A549 treated with AZD2906 at 1 μM for 4 hours (cell line): ENCODE data around the gene PSMB11. TPM values are rescaled to one million over a fixed set of nuclear protein-coding genes. Genes with fewer than 3 reads are reported as not detected.

Experiments
- total RNA-seq: library from RNA; stranded (reverse); fragments of 200-300 nt; extraction: Qiagen RNA extraction; gene quantifications from 5 replicates; pipeline ENCODE4 v1.2.3, GENCODE V29; 2022

Gene PSMB11, protein sequence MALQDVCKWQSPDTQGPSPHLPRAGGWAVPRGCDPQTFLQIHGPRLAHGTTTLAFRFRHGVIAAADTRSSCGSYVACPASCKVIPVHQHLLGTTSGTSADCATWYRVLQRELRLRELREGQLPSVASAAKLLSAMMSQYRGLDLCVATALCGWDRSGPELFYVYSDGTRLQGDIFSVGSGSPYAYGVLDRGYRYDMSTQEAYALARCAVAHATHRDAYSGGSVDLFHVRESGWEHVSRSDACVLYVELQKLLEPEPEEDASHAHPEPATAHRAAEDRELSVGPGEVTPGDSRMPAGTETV
- total RNA-seq = not detected in 5 replicates

GRCh38 chr14:23042162-23042965 lies at the start of gene PSMB11:
TSS of gene PSMB11 (plus strand) at chr14:23042212. CDS start at chr14:23042226, 14 bp downstream.

DNA sequence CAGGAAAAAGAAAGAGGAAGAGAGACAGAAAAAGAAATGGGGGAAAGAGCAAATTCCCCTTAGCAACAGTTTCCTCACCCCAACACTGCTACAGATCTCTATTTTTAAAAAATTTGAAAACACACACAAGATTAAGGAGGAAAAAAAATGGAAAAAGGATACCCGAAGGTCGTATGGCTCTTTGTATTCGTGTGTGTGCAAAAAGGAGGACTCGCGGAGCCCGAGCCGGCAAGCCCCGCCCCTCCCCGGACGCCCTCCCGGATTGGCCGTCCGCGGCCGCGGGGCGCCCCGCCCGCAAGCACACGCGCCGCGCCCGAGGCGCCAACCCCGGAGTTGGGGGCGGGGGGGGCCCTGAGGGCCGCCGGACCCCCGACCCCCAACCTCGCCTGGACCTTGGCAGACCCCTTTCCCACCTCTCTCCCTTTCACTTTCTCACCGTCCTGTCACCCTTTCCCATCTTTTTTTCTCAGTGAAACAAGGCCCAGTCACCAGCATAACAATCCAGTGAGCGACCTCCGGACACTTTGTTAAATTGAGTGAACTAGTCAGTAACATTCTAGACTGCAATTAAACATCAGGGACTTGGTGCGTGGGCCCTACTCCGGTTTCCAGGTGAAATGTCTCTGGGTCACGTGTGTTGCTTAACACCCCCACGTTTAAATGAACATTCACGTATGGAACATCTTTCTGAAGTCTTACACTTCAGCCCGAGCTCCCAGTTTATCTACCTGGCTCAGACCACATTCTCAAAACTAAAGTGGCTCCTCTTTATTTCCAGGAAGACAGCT lies 31.9 kb upstream of the PSMB11 start, which contains the start of gene C14orf93:
Gene C14orf93, minus strand, starts transcription at position 205 of the 788 bp plus-strand sequence. CDS start 11,120 bp downstream, outside the sequence.

DNA sequence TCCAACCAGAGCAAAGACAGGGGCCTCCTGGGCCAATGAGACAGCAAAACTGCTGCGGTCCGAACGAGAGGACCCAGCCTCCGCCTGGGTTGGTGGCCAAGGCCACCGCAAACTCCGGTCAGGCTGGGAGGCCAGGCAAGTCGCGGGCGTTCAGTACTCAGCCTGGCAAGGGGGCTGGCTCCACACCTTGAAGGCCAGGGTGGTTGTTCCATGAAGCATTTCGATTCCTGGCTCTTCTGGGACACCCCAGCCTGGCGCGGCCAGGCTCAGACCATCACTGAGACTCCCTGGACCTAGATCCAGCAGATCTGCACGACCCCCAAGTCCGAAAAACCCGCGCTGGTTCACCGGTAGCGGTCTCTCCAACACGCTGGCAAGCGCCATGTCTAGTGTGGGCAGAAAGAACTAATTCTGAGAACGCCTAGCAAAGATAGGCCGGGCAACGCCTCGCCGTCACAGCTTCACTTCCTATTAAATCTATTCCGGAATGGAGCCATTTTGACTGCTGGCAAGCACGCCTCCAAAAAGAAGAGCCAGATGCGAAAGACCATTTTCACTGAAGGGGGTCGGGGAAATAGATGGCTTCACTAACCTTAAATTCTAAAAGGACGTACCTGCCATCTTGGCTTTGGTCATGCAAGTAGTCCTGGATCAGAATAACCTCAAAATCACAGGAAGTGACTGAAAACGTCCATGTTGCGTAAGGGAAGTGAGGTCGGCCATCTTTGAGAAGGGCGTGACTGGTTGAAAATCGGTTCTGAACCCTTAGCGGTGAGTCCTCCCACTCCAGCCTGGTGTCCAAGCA lies 7.3 kb upstream of the PSMB11 start, which contains the start of gene PSMB5:
Gene PSMB5, minus strand, starts transcription at position 403 of the 805 bp plus-strand sequence. Its CDS starts 19 bp downstream, at position 384.

GRCh38 chr14:23056956-23057756 lies 15.1 kb downstream of the PSMB11 start, which contains the start of gene CDH24:
TSS of gene CDH24 (minus strand) at chr14:23057520. CDS start at chr14:23055733, 1,787 bp downstream.

Other genes with a start within 250 kb of the PSMB11 start
- 18.9 to 31.0 TPM (median 23.9 TPM) in 5 replicates for gene SLC7A7, start 226.8 kb upstream of the PSMB11 start, total RNA-seq
- gene MRPL52, start 212.3 kb upstream of the PSMB11 start, total RNA-seq = 128 to 227 TPM (median 194 TPM) in 5 replicates
- gene MMP14, start 205.6 kb upstream of the PSMB11 start, total RNA-seq = 0.44 to 0.74 TPM (median 0.55 TPM) in 5 replicates
- gene LRP10, start 170.5 kb upstream of the PSMB11 start, total RNA-seq = 70.7 to 81.5 TPM (median 77.8 TPM) in 5 replicates
- 0.28 to 0.38 TPM (median 0.33 TPM) in 5 replicates for gene REM2, start 159.0 kb upstream of the PSMB11 start, total RNA-seq
- 53.1 to 62.4 TPM (median 56.4 TPM) in 5 replicates for gene RBM23, start 123.1 kb upstream of the PSMB11 start, total RNA-seq
- gene PRMT5, start 112.8 kb upstream of the PSMB11 start, total RNA-seq = 90.1 to 270 TPM (median 99.0 TPM) in 5 replicates
- gene HAUS4, start 85.1 kb upstream of the PSMB11 start, total RNA-seq = 34.1 to 39.9 TPM (median 35.6 TPM) in 5 replicates
- 31.9 to 40.2 TPM (median 34.0 TPM) in 5 replicates for gene AJUBA, start 59.7 kb upstream of the PSMB11 start, total RNA-seq
- gene C14orf93, start 32.1 kb upstream of the PSMB11 start, total RNA-seq = 2.5 to 3.5 TPM (median 3.5 TPM) in 5 replicates
- 293 to 320 TPM (median 308 TPM) in 5 replicates for gene PSMB5, start 7.3 kb upstream of the PSMB11 start, total RNA-seq
- gene CDH24, start 15.3 kb downstream of the PSMB11 start, total RNA-seq = 2.5 to 4.6 TPM (median 4.4 TPM) in 5 replicates
- gene ACIN1, start 52.9 kb downstream of the PSMB11 start, total RNA-seq = 79.6 to 94.2 TPM (median 84.7 TPM) in 5 replicates
- 74.5 to 105 TPM (median 99.7 TPM) in 5 replicates for gene C14orf119, start 53.3 kb downstream of the PSMB11 start, total RNA-seq
- gene CIROP, start 62.8 kb downstream of the PSMB11 start, total RNA-seq = not detected in 5 replicates
- gene CEBPE, start 77.0 kb downstream of the PSMB11 start, total RNA-seq = 0.06 TPM in 1 of 5 replicates, not detected in the others
- 1.8 to 2.8 TPM (median 1.9 TPM) in 5 replicates for gene SLC7A8, start 141.4 kb downstream of the PSMB11 start, total RNA-seq
- gene RNF212B, start 195.7 kb downstream of the PSMB11 start, total RNA-seq = not detected in 5 replicates
- 7.0 to 11.6 TPM (median 9.3 TPM) in 5 replicates for gene HOMEZ, start 243.9 kb downstream of the PSMB11 start, total RNA-seq